Mesothelial cell of epicardium (in vitro differentiated cells): ENCODE results near the gene MSMB. TPM values are rescaled to one million over a fixed set of nuclear protein-coding genes. Genes with fewer than 3 reads are reported as not detected.

Source experiments
- DNase-seq, 2 experiments: peaks; one replicate each; pipeline ENCODE4 v3.0.0; 2021; ENCODE audit warnings: low spot score in 2 of 2; ENCODE audit not compliant: unreplicated experiment in 2 of 2
- H3K27ac Mint-ChIP-seq: 2 replicates; pipeline ENCODE4 v1.8.0; 2021; ENCODE audit warnings: mixed read lengths
- H3K27me3 Mint-ChIP-seq: 2 replicates; pipeline ENCODE4 v1.8.0; 2021; ENCODE audit warnings: low read depth, mixed read lengths
- H3K36me3 Mint-ChIP-seq: 2 replicates; pipeline ENCODE4 v1.8.0; 2021; ENCODE audit warnings: mixed read lengths
- H3K4me1 Mint-ChIP-seq: 2 replicates; pipeline ENCODE4 v1.8.0; 2021; ENCODE audit warnings: mixed read lengths
- H3K4me3 Mint-ChIP-seq: 2 replicates; pipeline ENCODE4 v1.8.0; 2021; ENCODE audit warnings: mild to moderate bottlenecking, moderate library complexity, mixed read lengths
- H3K9me3 Mint-ChIP-seq: 2 replicates; pipeline ENCODE4 v1.8.0; 2021; ENCODE audit warnings: mixed read lengths
- total RNA-seq: library from RNA; stranded (reverse); gene quantifications from 3 replicates; pipeline ENCODE4 v1.2.1, GENCODE V29; 2021
- TF ChIP-seq, protein P1 (sequence below): fragments of 200-600 bp; sonication (generic); IDR thresholded peaks from one replicate; pipeline ENCODE4 v1.5.0; 2021; ENCODE audit warnings: antibody characterized with exemption; ENCODE audit not compliant: unreplicated experiment

MSMB gene
- total RNA-seq, 1 donor from 2014 or later, result not detected

- TF ChIP-seq, protein P1, sequence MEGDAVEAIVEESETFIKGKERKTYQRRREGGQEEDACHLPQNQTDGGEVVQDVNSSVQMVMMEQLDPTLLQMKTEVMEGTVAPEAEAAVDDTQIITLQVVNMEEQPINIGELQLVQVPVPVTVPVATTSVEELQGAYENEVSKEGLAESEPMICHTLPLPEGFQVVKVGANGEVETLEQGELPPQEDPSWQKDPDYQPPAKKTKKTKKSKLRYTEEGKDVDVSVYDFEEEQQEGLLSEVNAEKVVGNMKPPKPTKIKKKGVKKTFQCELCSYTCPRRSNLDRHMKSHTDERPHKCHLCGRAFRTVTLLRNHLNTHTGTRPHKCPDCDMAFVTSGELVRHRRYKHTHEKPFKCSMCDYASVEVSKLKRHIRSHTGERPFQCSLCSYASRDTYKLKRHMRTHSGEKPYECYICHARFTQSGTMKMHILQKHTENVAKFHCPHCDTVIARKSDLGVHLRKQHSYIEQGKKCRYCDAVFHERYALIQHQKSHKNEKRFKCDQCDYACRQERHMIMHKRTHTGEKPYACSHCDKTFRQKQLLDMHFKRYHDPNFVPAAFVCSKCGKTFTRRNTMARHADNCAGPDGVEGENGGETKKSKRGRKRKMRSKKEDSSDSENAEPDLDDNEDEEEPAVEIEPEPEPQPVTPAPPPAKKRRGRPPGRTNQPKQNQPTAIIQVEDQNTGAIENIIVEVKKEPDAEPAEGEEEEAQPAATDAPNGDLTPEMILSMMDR, result no peak
- H3K27ac Mint-ChIP-seq, result no peak overlapping the region
- no peaks in the 10 kb centered on the region for H3K36me3 Mint-ChIP-seq
- H3K4me1 Mint-ChIP-seq, result no peaks in the 10 kb centered on the region
- no peak for DNase-seq
- no peaks in the 10 kb centered on the region for H3K27me3 Mint-ChIP-seq
- peaks cover 13% of the 10 kb centered on the region for H3K9me3 Mint-ChIP-seq
- no peak overlapping the region for H3K4me3 Mint-ChIP-seq
These were observed 34.8 kb upstream of the MSMB start for GRCh38 chr10:46080886-46081285.

DNA sequence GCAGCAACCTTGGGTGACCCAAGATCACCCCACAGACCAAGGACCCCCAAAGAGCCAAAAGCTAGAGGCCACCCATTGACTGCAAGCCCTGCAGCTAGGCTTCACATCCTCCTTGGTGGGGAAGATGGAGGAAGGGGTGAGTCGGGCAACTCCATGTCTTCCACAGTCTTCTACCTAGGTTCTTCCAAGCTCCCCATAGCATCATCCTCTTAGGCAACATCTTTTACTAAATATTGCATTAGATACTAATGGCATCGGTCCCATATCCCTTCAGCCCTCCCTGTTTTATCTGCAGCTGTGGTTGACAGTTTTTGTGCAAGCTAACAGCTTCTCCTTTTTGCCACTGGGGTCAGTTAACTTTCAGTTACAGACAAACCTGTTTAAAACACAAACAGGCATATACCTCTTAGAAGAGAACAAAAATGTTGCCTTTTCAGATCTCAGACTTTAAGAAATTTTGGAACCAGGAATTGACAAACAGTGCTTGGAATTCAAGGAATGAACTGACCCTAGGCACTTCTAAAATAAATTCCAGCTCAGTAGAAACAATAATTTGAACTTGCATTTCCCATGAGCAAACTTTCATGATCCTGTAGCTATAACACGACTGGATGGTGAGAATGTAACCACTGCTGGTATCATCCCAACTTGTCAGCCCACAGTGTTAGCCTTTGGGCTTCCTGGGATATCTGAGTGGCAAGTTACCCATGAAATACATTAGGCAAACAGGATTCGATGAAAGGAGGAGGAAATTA lies 33.9 kb upstream of the MSMB start:
- Mint-ChIP-seq H3K4me3 (no peak overlapping the region), H3K36me3 (no peaks in the 10 kb centered on the region), H3K27me3 (no peaks in the 10 kb centered on the region), H3K9me3 (peaks cover 13% of the 10 kb centered on the region), H3K4me1 (no peaks in the 10 kb centered on the region), H3K27ac (no peak overlapping the region)
- TF ChIP-seq, protein P1, result no peak
- DNase-seq, result no peak

- no peak for DNase-seq
- Mint-ChIP-seq H3K9me3 (peaks cover 16% of the 10 kb centered on the region), H3K27ac (no peak overlapping the region), H3K4me1 (no peaks in the 10 kb centered on the region), H3K27me3 (no peaks in the 10 kb centered on the region), H3K36me3 (no peaks in the 10 kb centered on the region), H3K4me3 (no peak overlapping the region)
- TF ChIP-seq, protein P1, result no peak
These were observed 31.8 kb upstream of the MSMB start for GRCh38 chr10:46077731-46078413.

GRCh38 chr10:46077141-46077554 lies 31.1 kb upstream of the MSMB start:
- no peaks in the 10 kb centered on the region for H3K27me3 Mint-ChIP-seq
- no peak overlapping the region for H3K4me3 Mint-ChIP-seq
- H3K4me1 Mint-ChIP-seq, result no peaks in the 10 kb centered on the region
- DNase-seq, result no peak
- TF ChIP-seq, protein P1, result no peak
- H3K9me3 Mint-ChIP-seq, result peaks cover 9% of the 10 kb centered on the region
- no peaks in the 10 kb centered on the region for H3K36me3 Mint-ChIP-seq
- H3K27ac Mint-ChIP-seq, result no peak overlapping the region

DNA sequence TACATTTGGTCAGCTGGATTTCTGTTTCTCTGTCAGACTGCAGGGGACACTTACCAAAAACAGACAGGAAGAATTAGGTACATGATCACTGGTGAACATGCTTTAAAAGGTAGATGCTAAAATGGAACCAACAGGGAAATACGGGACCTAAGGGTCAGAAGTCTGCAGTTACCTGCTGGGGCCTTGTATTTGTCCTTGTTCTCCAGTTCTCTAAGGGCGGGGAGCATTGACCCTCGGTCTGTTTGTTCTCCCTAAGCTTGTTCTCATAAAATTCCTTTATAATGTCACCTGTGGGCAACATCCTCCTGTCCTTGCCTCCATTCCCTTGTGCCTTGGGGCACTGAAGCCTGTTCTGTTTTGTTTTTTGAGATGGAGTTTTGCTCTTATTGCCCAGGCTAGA lies 29.8 kb upstream of the MSMB start:
- no peaks in the 10 kb centered on the region for H3K4me1 Mint-ChIP-seq
- H3K4me3 Mint-ChIP-seq, result no peak overlapping the region
- no peaks in the 10 kb centered on the region for H3K36me3 Mint-ChIP-seq
- H3K27ac Mint-ChIP-seq, result no peak overlapping the region
- DNase-seq, result no peak
- H3K9me3 Mint-ChIP-seq, result peaks cover 4% of the 10 kb centered on the region
- TF ChIP-seq, protein P1, result no peak
- no peaks in the 10 kb centered on the region for H3K27me3 Mint-ChIP-seq
